Ureter (tissue), 1 donor: ENCODE results near the gene MGAT5. TPM values are rescaled to one million over a fixed set of nuclear protein-coding genes. Genes with fewer than 3 reads are reported as not detected.
A peak's percentile ranks its signal among the peaks of the same experiment; 100 is the strongest.
"Not testable (repeated sequence)": the region's sequence is repeated elsewhere in the genome, so short reads cannot be mapped to it uniquely, and the experiment has no call there.

Experiments
- DNase-seq: peaks from one replicate; pipeline ENCODE4 v3.0.0-alpha.2; 2020; ENCODE audit warnings: low spot score
- total RNA-seq: library from RNA; stranded (reverse); gene quantifications from one replicate; pipeline ENCODE4 v1.2.4, GENCODE V29; 2023
- donor health status: DM: yes; HTN: yes; CAD: no.

The MGAT5 gene
- total RNA-seq, 1 donor from 2014 or later = 56.3 TPM

DNA sequence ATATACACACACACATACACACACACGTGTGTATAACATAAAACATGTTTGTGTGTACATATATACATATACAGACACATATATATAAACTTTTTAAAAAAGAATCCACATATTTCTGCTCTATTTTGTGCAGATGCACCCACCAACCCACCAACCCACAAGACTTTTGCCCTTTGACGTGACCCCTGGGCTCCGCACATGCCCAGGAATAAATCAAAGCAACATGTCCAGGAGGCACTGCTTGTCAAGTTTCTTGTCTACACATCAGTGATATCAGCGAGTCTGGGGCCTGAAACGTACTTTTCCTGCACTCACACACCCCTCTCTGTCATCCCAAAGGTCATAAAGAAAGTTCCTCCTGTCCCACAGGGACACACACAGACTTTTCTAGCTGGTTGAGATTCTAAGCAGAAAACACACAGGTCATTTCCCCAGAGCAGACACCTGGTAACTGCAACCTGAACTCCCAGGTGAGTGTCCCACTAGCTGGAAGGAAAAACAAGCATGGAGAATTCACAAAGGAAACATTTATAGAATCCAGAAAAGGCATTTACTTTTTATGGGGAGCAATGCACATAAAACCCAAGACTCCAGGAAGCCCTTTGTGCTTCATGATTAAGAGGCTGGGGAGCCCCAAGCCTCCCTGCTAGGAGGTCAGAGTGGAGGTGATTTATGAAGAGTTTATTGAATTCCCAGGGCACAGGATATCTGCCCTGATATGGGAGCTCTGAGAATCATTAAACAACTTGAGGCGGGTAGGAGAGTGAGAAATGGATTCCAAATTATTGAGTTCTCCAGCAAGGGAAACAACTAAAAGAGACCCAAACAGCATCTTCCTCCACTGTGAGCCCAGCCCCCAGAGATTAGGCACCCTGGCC is 211.6 kb downstream of the MGAT5 start:
- peak; percentile 9 for DNase-seq

DNA sequence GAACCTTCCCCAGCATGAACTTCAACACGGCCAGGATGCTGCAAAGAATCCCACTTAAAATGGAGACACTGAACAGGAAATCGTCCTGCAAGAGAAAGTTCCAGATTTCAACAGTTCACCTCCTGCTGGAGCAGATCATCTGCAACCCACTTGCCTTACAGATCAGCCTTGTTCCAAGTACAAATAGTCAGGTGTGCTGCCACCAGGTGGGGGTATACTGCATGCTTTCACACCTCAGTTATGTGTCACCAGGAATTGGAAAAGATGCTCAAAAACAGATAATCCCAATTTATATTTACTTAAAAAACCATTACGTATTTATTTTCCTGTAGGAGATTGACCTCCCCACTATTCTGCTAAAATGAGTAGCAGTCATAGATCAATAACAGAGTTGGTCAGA is 212.3 kb downstream of the MGAT5 start:
- peak; percentile 44 for DNase-seq

DNA sequence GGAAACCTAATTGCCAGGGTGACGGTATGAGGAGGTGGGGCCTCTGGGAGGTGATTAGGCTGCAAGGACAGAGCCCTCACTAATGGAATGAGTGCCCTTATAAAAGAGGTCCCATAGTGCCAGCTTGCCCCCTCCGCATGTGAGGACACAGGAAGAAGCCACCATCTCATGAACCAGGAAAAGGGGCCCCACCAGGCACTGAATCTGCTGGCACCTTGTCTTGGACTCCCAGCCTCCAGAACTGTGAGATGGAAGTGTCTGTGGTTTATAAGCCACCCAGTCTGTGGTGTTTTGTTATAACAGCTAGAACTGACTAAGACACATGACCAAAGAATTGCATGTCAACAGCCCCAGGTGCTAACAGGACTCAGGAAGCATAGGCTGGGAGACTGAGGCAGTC is 214.3 kb downstream of the MGAT5 start:
- DNase-seq = no peak

DNA sequence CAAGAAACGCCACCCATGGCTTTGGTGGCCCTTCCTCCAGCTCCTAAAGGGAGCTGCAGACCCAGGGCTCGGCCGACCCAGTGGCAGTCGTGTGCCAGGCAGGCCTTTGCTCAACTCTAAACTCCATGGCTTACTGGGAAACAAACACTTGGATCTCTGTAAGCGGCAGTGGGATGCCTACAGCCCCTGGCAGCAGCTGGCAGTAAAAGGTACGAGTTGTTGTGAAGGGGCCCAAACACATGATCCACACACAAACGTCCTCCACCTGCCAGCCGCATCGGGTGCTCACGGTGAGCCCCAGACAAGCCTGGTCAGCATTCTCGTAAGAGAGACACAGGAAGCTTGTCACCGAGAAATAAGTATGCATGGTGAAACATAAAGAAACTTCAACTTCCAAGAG is 214.9 kb downstream of the MGAT5 start:
- no peak for DNase-seq

DNA sequence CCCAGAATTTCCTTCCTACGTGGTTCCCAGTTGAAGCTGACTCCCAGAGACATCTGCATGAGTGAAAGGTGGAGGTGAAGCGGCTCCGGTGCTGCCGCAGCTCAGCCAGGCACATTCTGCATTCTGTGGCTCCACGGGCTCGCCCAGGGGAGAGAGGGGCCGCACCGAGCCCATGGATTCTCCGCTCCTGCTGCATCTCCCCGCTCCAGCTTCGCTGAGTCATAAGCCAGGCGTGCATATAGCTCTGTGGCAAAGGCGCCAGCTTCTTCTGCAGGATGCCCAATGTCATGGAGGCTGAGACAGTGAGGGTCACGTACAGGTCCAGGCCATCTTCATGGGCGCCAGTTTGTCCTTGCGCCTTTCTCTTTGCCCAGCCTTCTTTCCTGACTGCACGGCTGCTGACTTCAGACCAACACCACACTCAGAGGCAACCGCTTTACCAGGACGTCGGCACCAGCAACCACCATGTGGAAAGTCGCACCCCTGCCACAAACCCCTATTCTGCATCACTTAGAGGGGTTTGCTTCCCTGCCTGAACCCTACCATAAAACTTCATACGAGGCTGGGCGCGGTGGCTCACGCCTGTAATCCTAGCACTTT is 215.7 kb downstream of the MGAT5 start:
- DNase-seq = no peak

DNA sequence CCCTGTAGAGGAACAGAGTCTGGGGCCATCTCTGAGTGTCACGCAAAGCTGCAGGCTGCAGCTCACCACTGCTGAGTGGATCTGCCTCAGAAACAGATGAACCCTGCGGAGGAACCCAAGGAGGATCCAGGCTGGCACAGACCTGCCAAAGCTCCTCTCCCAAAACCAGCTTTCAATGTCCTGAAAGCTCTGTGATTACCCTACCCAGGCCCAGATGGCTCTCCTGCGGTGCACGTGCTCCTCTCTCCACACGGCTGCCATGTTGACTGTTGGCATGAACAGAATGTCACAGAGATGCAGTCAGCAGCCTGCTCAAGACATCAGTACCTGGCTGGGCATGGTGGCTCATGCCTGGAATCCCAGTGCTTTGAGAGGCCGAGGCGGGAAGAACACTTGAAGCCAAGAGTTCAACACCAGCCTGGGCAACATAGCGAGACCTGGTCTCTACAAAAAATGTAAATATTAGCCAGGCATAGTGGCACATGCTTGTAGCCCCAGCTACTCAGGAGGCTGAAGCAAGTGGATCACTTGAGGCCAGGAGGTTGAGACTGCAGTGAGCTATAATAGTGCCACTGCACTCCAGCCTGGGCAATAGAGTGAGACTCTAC is 216.8 kb downstream of the MGAT5 start:
- no peak for DNase-seq

DNA sequence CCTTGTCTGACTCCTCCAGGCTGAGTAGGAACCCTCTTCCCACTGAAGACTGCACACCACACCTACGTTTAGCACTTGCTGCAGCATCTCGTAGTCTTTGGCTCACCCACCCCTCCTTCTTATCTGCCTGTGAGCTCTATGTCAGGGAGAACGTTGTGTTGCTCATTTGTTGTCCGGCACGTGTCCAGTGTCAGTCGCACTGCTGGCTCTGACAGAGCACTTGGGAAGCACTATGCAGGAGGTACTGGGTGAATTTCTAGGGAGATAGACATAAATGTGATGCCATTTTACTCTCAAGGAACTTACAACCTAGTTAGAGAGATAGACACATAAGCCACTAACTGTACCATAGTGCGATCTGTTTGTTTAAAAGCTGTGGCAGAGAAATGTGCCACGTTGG is 223.1 kb downstream of the MGAT5 start:
- not testable (repeated sequence) for DNase-seq

DNA sequence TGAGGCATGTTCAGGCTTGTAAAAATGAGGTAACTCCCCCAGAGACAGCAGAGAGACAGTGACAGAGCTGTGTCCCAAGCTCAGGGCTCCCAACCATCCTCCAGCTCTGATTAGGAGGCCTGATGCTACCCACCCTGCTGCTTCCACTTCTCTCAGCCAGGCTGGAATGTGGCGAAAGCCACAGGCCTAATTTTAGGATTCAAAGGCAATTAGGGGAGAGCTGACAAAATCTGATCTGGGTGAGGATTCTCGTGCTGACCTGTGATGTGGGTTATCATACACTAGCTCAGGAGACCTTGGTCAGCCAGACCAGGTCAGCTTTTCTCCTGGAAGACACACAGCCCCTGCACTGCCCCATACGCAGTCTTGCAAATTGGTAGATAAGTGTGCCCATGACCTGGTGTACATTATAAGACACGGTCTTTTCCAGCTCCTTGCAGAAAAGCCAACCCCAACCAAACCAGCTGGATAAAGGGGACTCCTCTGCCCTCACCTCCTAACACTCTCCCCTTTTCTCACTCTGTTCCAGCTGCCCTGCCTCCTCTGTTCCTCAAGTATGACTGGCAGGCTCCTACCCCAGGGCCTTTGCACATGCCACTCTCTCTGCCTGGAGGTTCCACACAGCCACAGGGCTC is 225.9 kb downstream of the MGAT5 start:
- no peak for DNase-seq

DNA sequence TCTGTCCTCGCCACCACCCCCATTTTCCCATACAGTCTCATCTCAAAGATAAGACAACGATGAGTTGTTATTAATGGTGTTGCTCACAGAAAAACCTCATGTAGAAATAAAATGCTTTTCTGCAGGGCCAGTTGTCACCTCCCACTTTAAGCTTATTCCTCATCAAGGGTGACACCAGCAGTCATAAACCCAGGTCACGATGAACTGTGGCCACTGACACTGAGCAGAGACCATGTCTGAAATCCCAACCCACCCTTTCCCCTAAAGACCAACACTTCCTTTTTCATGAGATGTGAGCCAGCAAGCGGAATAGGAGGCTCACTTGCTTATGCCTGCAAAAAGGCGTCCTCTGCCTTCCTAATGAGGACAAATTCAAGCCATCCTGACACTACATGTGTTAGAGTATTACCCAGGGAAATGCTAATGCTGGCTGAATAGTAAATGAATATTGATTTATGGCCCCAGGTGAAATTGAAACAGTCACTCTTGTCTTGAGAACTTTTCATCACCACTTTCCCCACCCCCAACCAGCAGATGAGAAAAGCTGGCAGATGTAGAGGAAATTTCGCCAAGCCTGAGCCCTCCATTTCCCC is 228.4 kb downstream of the MGAT5 start:
- no peak for DNase-seq

DNA sequence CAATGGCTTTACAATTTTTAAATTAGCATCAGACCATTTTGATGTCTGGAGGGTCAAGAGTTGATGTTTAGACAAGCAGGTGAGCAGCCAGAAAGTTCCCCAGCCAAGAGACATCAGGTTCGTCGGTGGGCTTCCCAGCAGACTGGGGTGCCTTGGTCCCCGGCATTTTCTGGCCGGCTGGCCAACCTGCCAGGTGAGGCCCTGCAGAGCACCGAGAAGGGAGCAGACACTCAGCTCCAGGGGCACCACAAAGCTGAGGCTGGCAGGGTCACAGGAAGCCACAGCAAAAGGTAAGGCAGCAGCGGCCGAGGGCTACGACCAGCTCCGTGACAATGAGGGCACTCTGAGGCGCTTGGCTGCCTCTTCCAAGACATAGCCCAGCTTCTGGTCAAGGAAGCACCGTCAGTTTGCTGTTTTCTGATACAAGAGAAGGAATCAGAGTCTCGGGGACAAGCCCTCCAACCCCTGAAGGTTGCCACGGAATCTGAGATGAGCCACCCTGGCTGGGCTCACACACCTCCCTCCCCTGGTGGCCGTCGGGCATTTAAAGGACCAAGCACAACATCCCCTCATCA is 229.0 kb downstream of the MGAT5 start:
- no peak for DNase-seq

DNA sequence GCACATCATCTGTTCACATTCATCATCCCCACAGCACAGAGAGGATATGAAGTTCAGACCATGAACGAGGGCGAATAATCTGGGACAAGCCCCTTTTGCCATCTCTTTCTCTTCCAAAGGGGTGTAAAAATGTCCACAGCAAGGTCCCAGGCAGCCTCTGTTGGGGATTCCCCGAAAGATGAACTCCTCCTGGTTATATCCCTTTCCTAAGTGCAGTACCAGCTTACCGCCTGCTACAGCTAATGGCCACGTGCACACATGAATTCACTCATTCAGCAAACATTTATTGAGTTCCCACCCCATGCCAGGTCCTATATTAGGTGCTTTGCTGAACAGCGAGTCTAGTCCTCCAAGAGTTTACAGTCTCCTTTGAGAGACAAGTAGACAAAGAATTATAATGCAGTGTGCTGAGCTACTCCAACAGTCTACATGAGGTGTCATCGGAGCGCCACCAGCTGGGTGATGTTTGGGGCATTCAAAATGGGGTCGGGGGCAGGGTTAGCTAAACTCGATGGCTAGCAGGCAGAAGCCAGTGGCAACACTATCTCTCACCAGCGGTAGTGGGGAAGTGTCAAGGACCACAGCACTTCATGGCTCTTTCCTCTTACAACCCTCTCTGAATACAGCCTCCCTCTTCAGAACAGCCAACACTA is 236.0 kb downstream of the MGAT5 start:
- no peak for DNase-seq

DNA sequence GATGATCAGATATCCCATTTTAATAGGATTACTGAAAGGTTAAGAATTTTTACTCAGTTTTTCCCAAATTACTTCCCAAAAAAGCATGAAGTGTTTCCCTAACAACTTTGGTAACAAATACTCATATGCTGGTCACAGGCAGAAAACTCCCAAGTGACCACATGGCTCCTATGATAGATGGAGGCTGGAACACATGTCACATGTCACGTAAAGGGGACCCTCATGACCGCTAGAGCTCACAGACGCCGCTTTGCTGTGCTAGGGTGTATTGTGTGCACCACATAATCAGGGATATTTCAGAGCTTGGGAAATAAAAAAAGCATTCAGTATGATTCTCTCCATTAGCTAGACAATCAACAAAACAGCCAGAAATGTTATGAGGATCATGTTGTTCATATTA is 236.7 kb downstream of the MGAT5 start:
- DNase-seq = no peak

DNA sequence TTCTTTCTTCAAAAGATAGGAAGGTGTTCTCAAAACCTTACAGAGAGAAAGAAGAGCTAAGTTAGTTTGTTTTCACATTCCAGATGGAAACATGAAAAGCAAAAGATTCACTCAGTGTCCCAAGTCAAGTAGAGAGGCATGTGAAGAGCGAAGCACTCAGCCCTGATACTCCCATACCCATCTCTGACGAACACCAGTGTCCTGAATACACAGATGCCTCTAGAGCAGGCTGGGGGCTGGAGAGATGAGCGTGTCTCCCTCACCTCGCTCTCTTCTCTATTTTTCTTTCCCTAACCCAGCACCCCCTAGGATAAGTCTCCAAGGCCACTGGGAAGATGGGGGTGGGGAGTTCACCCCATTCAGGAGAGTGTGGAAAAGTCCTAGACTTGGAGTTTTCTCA is 237.2 kb downstream of the MGAT5 start:
- DNase-seq = no peak

DNA sequence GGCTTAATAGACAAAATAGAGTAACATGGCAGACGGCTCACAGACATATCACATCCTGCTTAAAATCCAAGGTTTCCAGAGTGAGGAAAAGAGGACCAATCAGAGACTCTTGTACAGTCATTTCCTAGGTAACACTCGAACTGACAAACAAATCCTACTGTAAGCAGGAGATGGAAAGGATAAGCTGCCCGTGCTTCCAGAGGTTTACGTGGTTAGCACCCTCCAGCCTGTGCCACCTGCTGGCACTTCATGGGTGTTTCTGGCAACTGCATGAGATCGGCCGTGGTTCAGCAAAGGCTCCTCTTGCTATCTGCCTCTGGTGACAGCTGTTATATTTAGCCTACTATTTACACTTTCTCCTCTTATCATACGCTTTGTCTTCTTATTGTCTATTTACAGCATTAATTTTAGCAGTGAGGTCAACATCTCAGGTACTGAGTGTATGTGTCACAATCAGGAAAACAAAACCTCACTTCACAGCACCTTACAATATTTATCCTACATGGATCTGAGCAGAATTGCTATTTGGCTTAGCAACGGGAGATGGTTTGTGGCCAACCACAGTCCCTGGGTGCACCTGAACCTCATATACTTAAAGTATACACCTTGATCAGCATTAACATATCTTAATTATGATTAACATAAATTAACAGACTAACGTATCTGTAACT is 238.0 kb downstream of the MGAT5 start:
- DNase-seq = no peak

DNA sequence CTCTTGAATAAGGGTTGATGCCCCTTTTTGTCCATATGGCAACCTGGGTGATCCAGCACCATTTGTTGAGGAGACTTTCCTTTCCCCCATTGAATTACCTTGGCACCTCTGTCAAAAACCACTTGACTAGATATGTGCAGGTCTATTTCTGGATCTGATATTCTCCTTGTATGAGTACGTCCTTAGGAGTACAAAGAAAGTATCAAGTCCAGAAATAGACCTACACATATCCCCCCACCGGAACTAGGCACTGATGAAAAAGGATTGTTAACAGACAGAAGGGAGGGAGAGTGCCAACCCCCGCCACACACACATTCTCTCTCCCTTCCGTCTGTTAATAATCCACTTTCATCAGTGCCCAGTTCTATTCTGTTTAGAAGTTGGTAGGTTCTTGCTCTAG is 239.9 kb downstream of the MGAT5 start:
- DNase-seq = no peak

DNA sequence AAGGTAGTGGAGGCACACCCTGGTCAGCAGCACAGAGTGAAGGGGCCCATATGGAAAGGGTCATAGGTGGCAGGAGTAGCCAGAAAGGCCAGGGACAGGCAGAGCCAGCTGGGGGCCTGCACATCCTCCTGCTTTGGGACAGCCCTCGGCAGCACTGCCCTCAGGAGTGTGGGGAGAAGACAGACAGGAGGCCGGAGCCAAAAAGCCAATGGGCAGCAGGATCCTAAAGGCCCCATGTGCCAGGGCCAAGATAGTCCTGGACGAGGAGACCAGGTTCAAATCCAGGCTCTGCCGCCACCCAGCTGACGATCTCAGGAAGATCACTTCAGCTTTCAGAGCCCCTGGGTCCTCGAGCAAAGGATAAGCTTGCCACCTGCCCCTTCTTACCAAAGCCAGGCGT is 244.8 kb downstream of the MGAT5 start:
- DNase-seq = peak; percentile 20

DNA sequence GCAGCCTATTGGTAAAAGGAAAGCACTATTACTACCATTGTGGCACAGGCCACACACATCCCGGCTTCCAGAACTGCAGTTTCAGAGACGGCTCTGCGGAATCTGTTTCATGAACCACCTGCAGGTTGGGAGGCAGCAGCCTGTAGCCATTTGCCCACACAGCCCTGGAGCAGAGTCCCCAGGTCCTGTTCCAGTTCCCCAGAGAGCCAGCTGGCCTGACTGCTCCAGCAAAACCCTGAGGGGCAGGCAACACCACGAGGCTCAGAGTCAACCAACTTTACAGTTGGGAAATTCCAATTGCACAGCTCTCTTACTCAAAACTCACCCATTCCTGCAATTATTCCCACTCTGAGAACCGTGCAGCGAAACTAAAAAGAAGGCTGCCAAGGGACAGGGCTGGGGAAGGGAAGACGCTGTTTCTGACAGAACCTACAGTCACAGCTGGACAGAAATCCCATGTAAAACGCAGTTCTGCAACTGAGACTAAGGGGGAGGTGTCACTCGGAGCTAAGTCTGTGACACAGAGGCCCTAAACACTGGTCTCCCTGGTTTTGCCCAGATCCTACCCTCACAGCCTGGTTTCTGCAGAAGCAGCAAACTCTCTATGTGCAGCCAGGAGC is 245.5 kb downstream of the MGAT5 start:
- no peak for DNase-seq

DNA sequence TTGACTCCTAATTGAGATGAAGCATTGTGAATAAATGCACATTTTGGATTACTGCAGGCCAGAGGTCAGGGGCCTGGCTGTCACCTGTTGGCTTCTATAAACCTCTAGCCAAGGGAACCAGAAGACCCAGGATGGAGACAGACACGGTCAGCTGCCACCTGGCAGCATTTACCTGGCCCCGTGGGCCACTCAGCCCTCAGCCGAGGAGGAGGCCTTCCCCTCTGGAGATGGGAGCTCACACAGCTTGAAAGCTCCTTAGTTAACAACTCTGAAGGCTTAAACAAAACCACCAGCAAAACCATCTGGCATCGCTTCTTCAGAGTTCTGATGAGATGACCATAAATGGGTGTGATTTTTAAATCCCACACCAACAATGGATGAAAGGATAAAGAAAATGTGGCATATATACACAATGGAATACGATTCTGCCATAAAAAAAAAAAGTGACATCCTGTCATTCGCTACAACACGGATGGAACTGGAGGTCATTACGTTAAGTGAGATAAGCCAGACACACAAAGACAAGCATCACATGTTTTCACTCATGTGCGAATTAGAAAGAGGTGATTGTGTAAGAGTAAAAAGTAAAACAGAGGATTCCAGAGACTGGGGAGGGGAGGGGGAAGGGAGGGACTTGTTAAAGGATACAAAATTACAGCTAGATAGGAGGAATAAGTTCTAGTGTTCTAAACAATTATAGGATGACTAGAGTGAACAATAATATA is 246.5 kb downstream of the MGAT5 start:
- DNase-seq = no peak

DNA sequence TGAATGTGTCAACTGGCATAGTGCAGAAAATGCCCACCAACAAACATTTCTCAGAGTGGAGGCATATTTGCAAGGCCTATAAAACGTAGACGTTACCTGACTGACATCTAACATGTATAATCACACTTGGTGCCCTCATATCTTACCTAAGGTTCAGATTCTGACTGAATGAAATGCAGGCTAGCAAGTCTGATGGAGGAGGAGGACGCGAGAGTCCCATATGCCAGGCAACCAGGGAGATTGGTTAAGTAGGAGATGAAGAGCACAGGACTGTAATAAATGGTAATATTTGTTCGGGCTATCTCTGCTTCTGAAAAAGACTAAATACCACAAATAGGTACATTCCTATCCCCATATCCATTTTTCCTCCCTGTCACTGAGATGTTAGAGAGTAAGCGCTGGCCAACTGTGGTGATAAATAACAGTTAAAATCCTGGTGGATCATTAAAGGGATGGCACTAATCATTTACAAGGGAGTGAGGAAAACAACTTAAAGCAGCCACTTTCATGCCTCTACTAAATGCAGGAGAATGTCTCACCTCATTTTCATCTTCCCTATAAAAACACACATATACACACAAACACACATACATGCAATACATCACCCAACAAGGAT is 247.7 kb downstream of the MGAT5 start:
- DNase-seq = no peak
